Activated CD4-positive, alpha-beta T cell treated with anti-CD3 and anti-CD28 coated beads, Interleukin-2, amount 50 U/mL, for 4 hours (primary cell): Measurements from ENCODE around the gene CYB5R3.
"Not testable (repeated sequence)": the region's sequence is repeated elsewhere in the genome, so short reads cannot be mapped to it uniquely, and the experiment has no call there.

Experiments used
- DNase-seq, 2 experiments: peaks; one replicate each; pipeline ENCODE4 v3.0.0-alpha.2; 2020

The CYB5R3 gene

GRCh38 chr22:42622061-42622710 lies 27.0 kb downstream of the CYB5R3 start:
- no peak for DNase-seq

DNA sequence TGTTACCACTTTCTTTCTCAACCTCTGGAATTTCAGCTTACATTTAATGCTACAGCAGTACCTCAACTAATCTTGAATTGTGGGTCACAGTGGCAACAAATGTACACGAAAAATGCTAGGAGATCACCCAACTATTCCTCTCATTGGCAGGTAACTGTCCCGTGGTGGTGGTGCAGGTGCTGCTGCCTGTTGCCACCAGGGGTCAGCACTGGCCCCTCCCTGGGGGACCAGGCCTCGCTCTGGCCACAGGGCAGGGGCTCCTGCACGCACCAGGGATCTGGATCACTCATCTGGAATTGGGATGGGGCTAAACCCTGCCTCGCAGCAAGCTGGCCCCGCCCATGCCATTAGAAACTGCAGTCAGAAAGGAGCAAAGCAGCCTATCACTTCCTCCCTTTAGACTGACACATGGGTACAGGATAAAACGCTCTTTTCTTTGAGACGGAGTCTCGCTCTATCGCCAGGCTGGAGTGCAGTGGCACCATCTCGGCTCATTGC lies 27.6 kb downstream of the CYB5R3 start:
- DNase-seq = peak; percentile 26 to 38

- no peak for DNase-seq
These were observed 29.1 kb downstream of the CYB5R3 start for GRCh38 chr22:42620084-42620483.

GRCh38 chr22:42619261-42620063 lies 29.7 kb downstream of the CYB5R3 start:
- no peak for DNase-seq

DNA sequence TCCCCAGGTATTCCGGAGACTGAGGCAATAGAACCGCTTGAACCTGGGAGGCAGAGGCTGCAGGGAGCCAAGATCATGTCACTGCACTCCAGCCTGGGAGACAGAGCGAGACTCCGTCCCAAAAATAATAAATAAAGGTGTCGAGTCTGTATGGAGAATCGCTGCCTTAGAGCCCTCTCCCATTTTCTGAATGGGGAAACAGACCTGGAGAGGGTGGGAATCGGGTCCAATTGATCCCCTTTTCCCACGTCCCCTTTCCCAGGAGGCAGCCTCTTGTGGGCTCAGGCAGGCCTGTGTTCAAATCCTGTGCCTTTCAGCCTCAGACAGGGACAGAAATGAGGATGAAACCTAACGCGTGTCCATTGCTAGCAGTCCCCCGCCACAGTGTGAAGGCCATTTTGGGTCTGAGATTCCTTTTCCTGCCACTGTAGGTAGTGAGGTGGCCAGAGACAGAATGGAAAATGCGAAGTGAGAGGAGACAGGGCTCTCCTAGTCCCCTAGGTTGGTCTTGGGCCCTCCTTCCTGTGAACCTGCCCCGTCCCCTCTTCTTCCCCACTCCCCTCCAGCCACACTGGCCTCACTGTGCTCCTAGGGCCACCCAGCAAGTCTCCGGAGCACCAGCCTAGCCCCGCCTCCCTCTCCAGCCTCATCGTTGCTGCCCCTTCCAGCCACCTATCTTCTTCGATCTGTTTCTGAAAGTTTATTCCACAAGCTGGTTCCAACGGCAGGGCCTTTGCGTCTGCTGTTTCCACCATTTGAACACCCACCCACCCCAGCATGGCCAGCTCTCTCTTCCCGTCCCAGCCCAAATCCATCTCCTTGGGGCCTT lies 31.8 kb downstream of the CYB5R3 start:
- no peak for DNase-seq

DNA sequence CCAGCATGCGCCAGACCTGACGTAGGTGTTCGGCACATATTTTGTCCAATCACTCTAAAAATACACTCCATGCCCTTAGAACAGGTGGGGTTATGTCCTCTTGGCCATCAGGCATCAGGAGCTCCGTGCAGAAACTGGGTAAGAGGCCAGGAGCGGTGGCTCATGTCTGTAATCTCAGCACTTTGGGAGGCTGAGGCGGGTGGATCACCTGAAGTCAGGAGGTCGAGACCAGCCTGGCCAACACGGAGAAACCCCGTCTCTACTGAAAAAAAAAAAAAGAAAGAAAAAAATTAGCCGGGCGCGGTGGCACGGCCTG lies 33.4 kb downstream of the CYB5R3 start:
- not testable (repeated sequence) for DNase-seq

- peak; percentile 78 to 84 for DNase-seq
These were observed 33.9 kb downstream of the CYB5R3 start for GRCh38 chr22:42615092-42615859.

DNA sequence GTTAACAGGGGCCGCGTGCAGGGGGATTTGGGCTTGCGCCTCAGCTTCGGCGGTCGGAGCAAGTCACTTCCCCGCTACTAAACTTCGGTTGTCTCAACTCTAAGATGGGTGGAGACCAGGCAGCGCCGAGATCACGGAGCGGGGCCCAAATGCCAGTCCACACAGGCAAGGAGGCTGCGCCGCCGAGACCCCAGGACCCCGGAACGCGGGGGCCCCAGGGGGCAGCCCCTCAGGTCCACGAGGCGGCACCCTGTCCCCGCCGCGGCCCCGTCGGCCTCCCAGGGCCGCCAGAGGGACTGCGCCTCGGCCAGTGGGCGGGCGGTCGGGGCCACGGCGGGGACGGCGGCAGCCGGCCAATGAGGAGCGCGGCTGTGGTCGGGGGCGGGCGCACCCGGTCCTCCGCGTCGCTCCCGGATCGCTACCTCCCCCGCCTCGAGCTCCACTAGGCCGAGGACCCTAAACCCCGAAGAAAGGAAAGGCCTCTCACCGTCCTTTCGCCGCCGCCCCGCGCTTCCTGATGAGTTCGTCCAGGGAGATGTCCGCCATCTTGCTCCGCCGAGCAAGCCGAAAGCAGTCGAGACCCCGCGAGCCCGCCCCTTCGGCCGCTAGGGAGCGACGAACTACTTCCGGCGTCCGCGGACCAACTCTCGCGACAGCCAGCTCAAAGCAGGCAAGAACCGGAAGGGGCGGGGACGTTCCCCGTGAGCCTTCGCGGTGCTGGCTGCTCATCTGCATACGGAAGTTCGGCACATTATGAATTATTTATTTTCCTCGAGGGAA lies 34.7 kb downstream of the CYB5R3 start, which contains the start of gene POLDIP3:
TSS of gene POLDIP3 (minus strand) at position 572 of the 780 bp plus-strand sequence. CDS start at position 546, 26 bp downstream.
- DNase-seq = peak; percentile 98

GRCh38 chr22:42613872-42614301 lies 35.3 kb downstream of the CYB5R3 start:
- no peak for DNase-seq

DNA sequence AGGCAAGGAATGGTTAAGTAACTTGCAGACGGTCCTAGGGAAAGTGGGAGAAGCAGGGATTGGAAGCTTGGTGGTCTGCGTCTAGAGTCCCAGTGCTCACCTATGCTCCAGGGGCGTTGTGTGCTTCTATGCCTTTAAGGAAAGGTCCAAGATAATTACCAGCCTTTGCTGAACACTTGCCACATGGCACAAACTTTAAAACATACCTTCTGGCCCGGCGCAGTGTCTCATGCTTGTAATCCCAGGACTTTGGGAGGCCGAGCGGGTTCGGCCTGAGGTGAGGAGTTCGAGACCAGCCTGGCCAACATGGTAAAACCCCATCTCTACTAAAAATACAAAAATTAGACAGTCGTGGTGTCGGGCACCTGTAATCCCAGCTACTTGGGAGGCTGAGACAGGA lies 36.9 kb downstream of the CYB5R3 start:
- DNase-seq = no peak

DNA sequence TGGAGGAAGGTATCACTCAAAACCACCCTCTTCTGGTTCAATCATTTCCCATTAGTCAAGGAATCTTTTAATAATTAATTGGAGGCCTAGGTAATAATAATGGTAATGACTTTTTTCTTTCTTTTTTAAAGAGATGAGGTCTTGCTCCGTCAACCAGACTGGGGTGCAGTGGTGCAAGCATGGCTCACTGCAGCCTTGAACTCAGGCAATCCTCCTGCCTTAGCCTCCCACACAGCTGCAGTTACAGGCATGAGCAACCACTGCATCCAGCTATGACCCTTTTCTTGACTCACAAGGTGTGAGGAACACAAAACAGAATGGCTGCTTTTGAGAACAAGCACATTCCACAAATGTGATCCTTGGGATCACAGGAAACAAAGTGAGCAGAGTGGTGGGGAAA lies 38.1 kb downstream of the CYB5R3 start:
- no peak for DNase-seq

DNA sequence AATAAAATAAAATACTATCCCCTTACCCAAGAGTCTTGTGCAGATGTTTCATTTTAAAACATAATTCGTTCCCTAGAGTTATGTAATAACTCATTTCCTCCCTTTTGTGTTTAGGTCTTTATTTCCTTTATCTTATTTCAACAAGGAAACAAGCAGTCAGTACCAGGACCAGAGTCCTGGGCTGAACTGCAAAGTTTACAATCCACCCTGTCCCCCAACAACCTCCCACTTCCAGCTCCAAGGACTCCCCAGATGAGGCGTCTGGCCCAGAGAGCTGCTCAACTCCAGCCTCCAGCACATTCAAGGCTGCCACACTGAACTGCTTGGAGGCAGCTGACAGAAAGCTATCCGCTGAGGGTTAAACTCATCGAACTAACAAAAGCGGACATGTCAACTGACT lies 39.0 kb downstream of the CYB5R3 start:
- DNase-seq = no peak

DNA sequence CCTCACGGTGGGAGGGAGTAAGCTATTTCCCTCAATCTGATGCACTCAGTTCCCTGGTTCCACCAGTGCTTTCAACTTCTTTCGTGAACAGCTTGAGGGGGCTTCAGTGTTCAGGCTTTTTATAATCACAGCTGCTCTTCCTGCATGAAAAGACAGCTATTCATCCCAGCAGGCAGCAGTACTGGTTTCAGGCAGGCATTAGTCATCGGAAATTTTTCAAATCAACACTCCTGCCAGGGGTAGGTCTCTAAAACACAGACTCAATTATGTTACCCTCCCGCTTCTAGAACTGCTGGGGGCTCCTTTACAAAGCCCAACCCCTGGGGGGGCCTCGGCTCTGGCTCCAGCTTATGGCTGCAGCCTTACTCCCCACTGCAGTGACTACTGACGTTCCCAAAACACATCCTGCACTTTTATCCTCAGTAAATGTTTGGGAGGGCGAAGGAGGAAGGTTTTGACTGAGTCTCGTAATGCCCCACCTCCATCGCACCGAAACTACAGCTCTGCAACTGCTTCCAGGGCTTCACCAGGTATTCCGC lies 40.3 kb downstream of the CYB5R3 start:
- DNase-seq = no peak

DNA sequence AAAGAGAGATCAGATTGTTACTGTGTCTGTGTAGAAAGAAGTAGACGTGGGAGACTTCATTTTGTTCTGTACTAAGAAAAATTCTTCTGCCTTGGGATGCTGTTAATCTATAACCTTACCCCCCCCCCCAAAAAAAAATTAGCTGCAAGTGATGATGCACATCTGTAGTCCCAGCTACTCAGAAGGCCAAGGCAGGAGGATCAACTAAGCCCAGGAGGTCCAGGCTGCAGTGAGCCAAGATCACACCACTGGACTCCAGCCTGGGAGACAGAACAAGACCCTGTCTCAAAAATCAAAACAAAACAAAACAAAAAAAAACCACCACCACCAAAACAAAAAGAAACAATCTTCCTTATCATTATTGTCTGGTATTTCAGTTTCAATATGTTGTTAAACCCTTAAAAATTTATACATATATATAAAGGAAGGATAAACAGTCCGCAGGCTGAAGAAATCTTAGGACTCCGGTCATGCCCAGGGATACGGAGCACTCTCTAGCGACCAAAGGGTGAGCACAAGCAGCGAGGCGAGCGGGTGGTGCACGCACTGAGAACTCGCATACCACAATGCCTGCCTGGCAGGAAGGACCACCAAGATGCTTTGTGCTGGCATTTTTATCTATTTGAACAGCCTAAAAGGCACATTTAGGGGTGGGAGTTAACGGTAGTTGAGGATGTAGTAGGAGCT lies 40.9 kb downstream of the CYB5R3 start:
- DNase-seq = no peak

GRCh38 chr22:42607641-42608040 lies 41.6 kb downstream of the CYB5R3 start:
- DNase-seq = not testable (repeated sequence)

DNA sequence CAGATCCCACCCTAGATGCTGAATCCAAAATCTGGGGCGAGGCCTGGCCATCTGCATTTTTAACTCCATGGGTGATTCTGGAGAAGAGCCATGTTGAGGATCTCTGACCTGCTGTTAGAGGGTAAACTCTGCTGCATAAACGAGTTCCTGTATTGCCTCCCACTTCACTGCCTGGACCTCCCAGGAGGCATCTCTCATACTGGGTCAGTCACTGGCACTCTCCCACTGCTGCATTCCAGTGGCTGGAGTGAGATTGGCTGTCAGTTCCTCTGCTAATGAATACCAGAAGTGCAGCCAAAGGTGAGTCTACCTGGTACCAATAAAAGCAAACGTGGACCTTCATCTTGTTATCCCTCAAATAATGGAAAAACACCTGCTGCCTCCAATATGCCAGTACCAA lies 44.8 kb downstream of the CYB5R3 start:
- no peak for DNase-seq

GRCh38 chr22:42603427-42603826 lies 45.8 kb downstream of the CYB5R3 start:
- no peak for DNase-seq

GRCh38 chr22:42602470-42602869 lies 46.7 kb downstream of the CYB5R3 start:
- DNase-seq = no peak

DNA sequence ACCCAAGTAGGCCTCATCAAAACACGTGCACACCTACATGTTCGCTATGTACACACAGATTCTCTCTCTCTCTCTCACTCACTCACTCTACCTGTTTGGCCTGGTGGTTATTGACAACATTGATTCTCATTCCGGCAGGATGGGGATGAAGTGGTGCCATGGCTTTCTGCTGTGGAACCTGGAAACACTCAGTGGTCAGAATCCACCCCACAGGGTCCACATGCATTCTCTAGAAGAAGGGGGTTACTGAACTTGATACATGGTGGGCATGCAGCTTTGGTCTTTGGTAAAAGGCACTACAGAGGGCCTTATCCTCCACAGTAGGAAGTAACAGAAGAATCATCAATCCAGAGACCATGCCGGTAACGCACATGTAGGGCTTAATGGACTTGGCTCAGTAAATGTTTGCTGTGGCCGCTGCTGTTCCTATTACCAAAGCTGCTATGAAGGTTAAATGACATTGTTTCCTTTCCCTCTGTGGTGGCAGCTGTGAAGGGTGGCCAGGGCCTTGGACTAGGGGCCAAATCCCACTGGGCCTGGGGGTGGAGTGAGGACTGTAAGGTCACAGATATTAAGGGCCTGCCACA lies 47.2 kb downstream of the CYB5R3 start:
- DNase-seq = no peak

DNA sequence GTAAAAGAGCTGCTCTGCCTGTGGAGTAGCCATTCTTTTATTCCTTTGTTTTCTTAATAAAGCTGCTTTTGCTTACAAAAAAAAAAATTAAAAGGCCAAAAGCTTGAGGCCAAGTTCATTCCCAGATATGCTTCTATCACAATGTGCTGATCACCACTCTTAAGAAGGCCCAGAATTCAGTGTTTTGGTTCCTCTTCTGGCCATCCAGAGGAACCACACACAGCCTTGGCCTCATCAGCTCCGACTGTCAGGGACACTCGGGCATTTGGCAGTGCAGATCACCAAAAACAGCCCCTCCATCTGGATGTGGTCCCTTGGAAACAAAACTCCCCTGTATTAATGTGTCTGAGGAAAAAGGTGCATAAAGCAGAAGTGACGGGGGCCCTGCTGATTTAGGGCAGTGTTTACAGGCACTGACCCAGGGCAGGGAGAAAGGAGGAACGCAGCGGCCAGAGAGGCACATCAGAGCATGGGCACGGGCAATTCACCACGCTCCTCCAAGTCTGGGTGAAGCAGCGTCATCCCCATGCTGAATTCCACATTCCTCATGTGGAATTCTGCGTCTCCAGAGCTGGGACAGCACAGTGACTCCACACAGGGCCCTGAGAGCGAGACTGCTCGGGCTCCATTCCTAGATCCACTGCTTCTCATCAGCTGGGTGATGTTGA lies 52.2 kb downstream of the CYB5R3 start:
- no peak for DNase-seq
